GM23338 (cell line): ENCODE measurements around the gene PREP.

Experiments used
- CTCF ChIP-seq, 2 experiments: fragments of 200-600 bp in 1 of 2; sonication (generic) in 1 of 2; conservative IDR thresholded peaks; 2 replicates each; pipeline versions ENCODE4 v1.5.1 to v1.6.1; 2016 to 2017; ENCODE audit warnings: antibody characterized with exemption in 2 of 2, low read depth in 2 of 2, mild to moderate bottlenecking in 2 of 2, moderate library complexity in 1 of 2
- POLR2AphosphoS5 ChIP-seq: IDR thresholded peaks from 2 replicates; pipeline ENCODE4 v1.6.1; 2016; ENCODE audit warnings: antibody characterized with exemption, low read depth

- TF ChIP-seq CTCF (conservative IDR thresholded peaks at IDR 0.05; ENCODE audit: low read depth in 2 of 2): no peak
- no peak for TF ChIP-seq POLR2AphosphoS5
These were observed 102.8 kb downstream of the PREP start for GRCh38 chr6:105300090-105300489.
